Fibroblast of the aortic adventitia (primary cell): ENCODE measurements around the gene SLC7A1. TPM values are rescaled to one million over a fixed set of nuclear protein-coding genes. Genes with fewer than 3 reads are reported as not detected.

Experiments
- DNase-seq: peaks from one replicate; pipeline ENCODE4 v3.0.0-alpha.2; 2010; ENCODE audit warnings: low read depth
- H3K4me3 ChIP-seq: 2 replicates; pipeline ENCODE4 v1.5.1; 2011; ENCODE audit warnings: low read depth, mild to moderate bottlenecking, control low read depth, low read length, moderate library complexity
- CTCF ChIP-seq: IDR thresholded peaks from 2 replicates; pipeline ENCODE4 v1.5.1; 2011; ENCODE audit warnings: mild to moderate bottlenecking, low read length, control low read depth, inconsistent platforms; ENCODE audit not compliant: insufficient read depth
- total RNA-seq: library from RNA; depleted of rRNA; stranded (reverse); fragments of >200 nt; gene quantifications from 2 replicates; pipeline ENCODE4 v1.2.3, GENCODE V29; 2012; ENCODE audit warnings: low replicate concordance

Gene SLC7A1
- total RNA-seq, 1 donor: 33.1 TPM

GRCh38 chr13:29613101-29613500, 17.6 kb upstream of the SLC7A1 start:
- no peak for DNase-seq
- TF ChIP-seq CTCF: no peak
- no peak overlapping the region for H3K4me3 ChIP-seq

- DNase-seq: peak; percentile 26
- no peak for TF ChIP-seq CTCF
- no peak overlapping the region for H3K4me3 ChIP-seq
These were observed 12.0 kb upstream of the SLC7A1 start for GRCh38 chr13:29607465-29607864.

GRCh38 chr13:29605860-29606526, 10.5 kb upstream of the SLC7A1 start:
- H3K4me3 ChIP-seq: no peak overlapping the region
- TF ChIP-seq CTCF: no peak
- DNase-seq: no peak

- TF ChIP-seq CTCF: no peak
- no peak overlapping the region for H3K4me3 ChIP-seq
- DNase-seq: no peak
These were observed 2.8 kb upstream of the SLC7A1 start for GRCh38 chr13:29598321-29598720.

GRCh38 chr13:29597706-29598105, 2.2 kb upstream of the SLC7A1 start:
- no peak for TF ChIP-seq CTCF
- H3K4me3 ChIP-seq: no peak overlapping the region
- no peak for DNase-seq

- no peak for TF ChIP-seq CTCF
- no peak for DNase-seq
- no peak overlapping the region for H3K4me3 ChIP-seq
These were observed 1.8 kb upstream of the SLC7A1 start for GRCh38 chr13:29597246-29597645.

GRCh38 chr13:29596064-29596418, 553 bp upstream of the SLC7A1 start:
- no peak for TF ChIP-seq CTCF
- peak overlapping the region; percentile 68 for H3K4me3 ChIP-seq
- no peak for DNase-seq
